Breast epithelium (tissue), 3 donors: ENCODE measurements around the gene FAM241B.

Experiments
- POLR2A ChIP-seq: fragments of 450-650 bp; IDR thresholded peaks from one replicate; pipeline ENCODE4 v1.6.1; 2016; ENCODE audit warnings: antibody characterized with exemption, mild to moderate bottlenecking, moderate library complexity
- TF ChIP-seq, protein P1 (sequence below), 3 donors: fragments of 450-650 bp; IDR thresholded peaks; one replicate each; pipeline ENCODE4 v1.5.1; 2016 to 2017; ENCODE audit warnings: antibody characterized with exemption in 3 of 3, mild to moderate bottlenecking in 3 of 3, moderate library complexity in 3 of 3

DNA sequence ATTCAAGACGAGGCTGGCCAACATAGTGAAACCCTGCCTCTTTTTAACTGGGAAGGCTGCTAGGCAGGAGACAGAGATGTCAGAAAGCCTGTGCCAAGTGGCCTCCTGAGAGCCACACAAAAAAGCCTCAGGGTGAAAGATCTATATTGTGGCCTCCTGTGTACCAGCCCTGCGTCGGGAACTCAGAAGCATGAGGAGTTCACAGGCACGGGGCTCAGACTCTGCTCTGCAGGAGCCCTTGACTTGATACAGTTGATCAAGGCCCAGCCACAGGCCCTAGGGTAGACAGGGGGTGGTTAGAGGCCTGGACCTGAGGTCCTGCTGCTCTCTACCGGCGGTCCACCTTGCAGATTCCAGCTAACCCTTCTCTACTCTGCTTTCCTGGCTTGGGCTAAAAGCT is 30.2 kb downstream of the FAM241B start:
- TF ChIP-seq, protein P1, sequence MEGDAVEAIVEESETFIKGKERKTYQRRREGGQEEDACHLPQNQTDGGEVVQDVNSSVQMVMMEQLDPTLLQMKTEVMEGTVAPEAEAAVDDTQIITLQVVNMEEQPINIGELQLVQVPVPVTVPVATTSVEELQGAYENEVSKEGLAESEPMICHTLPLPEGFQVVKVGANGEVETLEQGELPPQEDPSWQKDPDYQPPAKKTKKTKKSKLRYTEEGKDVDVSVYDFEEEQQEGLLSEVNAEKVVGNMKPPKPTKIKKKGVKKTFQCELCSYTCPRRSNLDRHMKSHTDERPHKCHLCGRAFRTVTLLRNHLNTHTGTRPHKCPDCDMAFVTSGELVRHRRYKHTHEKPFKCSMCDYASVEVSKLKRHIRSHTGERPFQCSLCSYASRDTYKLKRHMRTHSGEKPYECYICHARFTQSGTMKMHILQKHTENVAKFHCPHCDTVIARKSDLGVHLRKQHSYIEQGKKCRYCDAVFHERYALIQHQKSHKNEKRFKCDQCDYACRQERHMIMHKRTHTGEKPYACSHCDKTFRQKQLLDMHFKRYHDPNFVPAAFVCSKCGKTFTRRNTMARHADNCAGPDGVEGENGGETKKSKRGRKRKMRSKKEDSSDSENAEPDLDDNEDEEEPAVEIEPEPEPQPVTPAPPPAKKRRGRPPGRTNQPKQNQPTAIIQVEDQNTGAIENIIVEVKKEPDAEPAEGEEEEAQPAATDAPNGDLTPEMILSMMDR (IDR thresholded peaks at IDR 0.05) = no peak
- no peak for TF ChIP-seq POLR2A
